Fibroblast of lung (primary cell): ENCODE measurements around the gene EMB.
"Not testable (repeated sequence)": the region's sequence is repeated elsewhere in the genome, so short reads cannot be mapped to it uniquely, and the experiment has no call there.

ENCODE experiments used
- CTCF ChIP-seq, 2 donors: IDR thresholded peaks in 1 of 2; conservative IDR thresholded peaks in 1 of 2; 1 replicate in 1 of 2; 2 replicates in 1 of 2; pipeline ENCODE4 v1.5.1; 2011 to 2012; ENCODE audit warnings: low read length in 2 of 2, control low read depth in 1 of 2, inconsistent platforms in 1 of 2, low read depth in 1 of 2, mild to moderate bottlenecking in 1 of 2
- EZH2 ChIP-seq: IDR thresholded peaks from 2 replicates; pipeline ENCODE4 v1.5.1; 2012; ENCODE audit warnings: low read length, control low read depth, mild to moderate bottlenecking; ENCODE audit errors: missing control alignments

GRCh38 chr5:50419656-50420055, 21.4 kb downstream of the EMB start:
- not testable (repeated sequence) for TF ChIP-seq CTCF (conservative IDR thresholded peaks at IDR 0.05 in 1 of 2, IDR thresholded peaks at IDR 0.05 in 1 of 2; ENCODE audit: low read depth in 1 of 2, low read length in 2 of 2); EZH2
